GM23338 (cell line): ENCODE results near the gene PSMB2.

ENCODE experiments used
- EZH2 ChIP-seq: fragments of 200-600 bp; sonication (generic); IDR thresholded peaks from one replicate; pipeline ENCODE4 v1.8.0; 2017; ENCODE audit warnings: antibody characterized with exemption, mild to moderate bottlenecking, low read depth; ENCODE audit not compliant: unreplicated experiment
- EZH2phosphoT487 ChIP-seq: fragments of 200-600 bp; sonication (generic); IDR thresholded peaks from one replicate; pipeline ENCODE4 v1.8.1; 2018; ENCODE audit warnings: antibody characterized with exemption; ENCODE audit not compliant: unreplicated experiment
- JUNB ChIP-seq: IDR thresholded peaks from one replicate; pipeline ENCODE4 v1.6.1; 2016; ENCODE audit warnings: antibody characterized with exemption; ENCODE audit not compliant: unreplicated experiment
- NANOG ChIP-seq: IDR thresholded peaks from 2 replicates; pipeline ENCODE4 v1.6.1; 2016; ENCODE audit warnings: antibody characterized with exemption, borderline replicate concordance
- POLR2AphosphoS5 ChIP-seq: IDR thresholded peaks from 2 replicates; pipeline ENCODE4 v1.6.1; 2016; ENCODE audit warnings: antibody characterized with exemption, low read depth
- TF ChIP-seq, protein P1 (sequence below), 2 experiments: fragments of 200-600 bp in 1 of 2; sonication (generic) in 1 of 2; conservative IDR thresholded peaks; 2 replicates each; pipeline versions ENCODE4 v1.5.1 to v1.6.1; 2016 to 2017; ENCODE audit warnings: antibody characterized with exemption in 2 of 2, low read depth in 2 of 2, mild to moderate bottlenecking in 2 of 2, moderate library complexity in 1 of 2
- TF ChIP-seq, protein P2 (sequence below): IDR thresholded peaks from one replicate; pipeline ENCODE4 v1.6.1; 2018; ENCODE audit warnings: antibody characterized with exemption; ENCODE audit not compliant: unreplicated experiment
- TF ChIP-seq, protein P3 (sequence below): fragments of 250-450 bp; sonication (Bioruptor Pico); IDR thresholded peaks from 2 replicates; pipeline ENCODE4 v1.5.0; 2020; ENCODE audit warnings: mild to moderate bottlenecking, moderate library complexity

DNA sequence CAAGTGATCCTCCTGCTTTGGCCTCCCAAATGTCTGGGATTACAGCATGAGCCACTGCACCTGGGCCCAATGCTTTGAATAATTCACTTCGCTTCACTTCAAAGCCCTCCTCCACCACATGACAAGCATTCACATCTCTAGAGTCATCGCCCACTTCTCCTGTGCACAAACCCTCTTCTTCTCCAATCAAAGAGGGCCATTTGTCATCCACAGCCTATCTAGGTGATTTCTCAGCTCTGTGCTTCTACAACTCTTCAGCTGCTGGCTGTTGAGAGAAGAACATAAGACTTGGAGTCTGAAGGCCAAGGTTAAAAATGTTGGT, 20.1 kb upstream of the PSMB2 start:
- TF ChIP-seq, protein P1, sequence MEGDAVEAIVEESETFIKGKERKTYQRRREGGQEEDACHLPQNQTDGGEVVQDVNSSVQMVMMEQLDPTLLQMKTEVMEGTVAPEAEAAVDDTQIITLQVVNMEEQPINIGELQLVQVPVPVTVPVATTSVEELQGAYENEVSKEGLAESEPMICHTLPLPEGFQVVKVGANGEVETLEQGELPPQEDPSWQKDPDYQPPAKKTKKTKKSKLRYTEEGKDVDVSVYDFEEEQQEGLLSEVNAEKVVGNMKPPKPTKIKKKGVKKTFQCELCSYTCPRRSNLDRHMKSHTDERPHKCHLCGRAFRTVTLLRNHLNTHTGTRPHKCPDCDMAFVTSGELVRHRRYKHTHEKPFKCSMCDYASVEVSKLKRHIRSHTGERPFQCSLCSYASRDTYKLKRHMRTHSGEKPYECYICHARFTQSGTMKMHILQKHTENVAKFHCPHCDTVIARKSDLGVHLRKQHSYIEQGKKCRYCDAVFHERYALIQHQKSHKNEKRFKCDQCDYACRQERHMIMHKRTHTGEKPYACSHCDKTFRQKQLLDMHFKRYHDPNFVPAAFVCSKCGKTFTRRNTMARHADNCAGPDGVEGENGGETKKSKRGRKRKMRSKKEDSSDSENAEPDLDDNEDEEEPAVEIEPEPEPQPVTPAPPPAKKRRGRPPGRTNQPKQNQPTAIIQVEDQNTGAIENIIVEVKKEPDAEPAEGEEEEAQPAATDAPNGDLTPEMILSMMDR (conservative IDR thresholded peaks at IDR 0.05; ENCODE audit: low read depth in 2 of 2) = no peak
- TF ChIP-seq EZH2 (no peak), EZH2phosphoT487 (no peak), JUNB (no peak), POLR2AphosphoS5 (no peak), NANOG (no peak)
- TF ChIP-seq, protein P2, sequence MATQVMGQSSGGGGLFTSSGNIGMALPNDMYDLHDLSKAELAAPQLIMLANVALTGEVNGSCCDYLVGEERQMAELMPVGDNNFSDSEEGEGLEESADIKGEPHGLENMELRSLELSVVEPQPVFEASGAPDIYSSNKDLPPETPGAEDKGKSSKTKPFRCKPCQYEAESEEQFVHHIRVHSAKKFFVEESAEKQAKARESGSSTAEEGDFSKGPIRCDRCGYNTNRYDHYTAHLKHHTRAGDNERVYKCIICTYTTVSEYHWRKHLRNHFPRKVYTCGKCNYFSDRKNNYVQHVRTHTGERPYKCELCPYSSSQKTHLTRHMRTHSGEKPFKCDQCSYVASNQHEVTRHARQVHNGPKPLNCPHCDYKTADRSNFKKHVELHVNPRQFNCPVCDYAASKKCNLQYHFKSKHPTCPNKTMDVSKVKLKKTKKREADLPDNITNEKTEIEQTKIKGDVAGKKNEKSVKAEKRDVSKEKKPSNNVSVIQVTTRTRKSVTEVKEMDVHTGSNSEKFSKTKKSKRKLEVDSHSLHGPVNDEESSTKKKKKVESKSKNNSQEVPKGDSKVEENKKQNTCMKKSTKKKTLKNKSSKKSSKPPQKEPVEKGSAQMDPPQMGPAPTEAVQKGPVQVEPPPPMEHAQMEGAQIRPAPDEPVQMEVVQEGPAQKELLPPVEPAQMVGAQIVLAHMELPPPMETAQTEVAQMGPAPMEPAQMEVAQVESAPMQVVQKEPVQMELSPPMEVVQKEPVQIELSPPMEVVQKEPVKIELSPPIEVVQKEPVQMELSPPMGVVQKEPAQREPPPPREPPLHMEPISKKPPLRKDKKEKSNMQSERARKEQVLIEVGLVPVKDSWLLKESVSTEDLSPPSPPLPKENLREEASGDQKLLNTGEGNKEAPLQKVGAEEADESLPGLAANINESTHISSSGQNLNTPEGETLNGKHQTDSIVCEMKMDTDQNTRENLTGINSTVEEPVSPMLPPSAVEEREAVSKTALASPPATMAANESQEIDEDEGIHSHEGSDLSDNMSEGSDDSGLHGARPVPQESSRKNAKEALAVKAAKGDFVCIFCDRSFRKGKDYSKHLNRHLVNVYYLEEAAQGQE = no peak
- TF ChIP-seq, protein P3, sequence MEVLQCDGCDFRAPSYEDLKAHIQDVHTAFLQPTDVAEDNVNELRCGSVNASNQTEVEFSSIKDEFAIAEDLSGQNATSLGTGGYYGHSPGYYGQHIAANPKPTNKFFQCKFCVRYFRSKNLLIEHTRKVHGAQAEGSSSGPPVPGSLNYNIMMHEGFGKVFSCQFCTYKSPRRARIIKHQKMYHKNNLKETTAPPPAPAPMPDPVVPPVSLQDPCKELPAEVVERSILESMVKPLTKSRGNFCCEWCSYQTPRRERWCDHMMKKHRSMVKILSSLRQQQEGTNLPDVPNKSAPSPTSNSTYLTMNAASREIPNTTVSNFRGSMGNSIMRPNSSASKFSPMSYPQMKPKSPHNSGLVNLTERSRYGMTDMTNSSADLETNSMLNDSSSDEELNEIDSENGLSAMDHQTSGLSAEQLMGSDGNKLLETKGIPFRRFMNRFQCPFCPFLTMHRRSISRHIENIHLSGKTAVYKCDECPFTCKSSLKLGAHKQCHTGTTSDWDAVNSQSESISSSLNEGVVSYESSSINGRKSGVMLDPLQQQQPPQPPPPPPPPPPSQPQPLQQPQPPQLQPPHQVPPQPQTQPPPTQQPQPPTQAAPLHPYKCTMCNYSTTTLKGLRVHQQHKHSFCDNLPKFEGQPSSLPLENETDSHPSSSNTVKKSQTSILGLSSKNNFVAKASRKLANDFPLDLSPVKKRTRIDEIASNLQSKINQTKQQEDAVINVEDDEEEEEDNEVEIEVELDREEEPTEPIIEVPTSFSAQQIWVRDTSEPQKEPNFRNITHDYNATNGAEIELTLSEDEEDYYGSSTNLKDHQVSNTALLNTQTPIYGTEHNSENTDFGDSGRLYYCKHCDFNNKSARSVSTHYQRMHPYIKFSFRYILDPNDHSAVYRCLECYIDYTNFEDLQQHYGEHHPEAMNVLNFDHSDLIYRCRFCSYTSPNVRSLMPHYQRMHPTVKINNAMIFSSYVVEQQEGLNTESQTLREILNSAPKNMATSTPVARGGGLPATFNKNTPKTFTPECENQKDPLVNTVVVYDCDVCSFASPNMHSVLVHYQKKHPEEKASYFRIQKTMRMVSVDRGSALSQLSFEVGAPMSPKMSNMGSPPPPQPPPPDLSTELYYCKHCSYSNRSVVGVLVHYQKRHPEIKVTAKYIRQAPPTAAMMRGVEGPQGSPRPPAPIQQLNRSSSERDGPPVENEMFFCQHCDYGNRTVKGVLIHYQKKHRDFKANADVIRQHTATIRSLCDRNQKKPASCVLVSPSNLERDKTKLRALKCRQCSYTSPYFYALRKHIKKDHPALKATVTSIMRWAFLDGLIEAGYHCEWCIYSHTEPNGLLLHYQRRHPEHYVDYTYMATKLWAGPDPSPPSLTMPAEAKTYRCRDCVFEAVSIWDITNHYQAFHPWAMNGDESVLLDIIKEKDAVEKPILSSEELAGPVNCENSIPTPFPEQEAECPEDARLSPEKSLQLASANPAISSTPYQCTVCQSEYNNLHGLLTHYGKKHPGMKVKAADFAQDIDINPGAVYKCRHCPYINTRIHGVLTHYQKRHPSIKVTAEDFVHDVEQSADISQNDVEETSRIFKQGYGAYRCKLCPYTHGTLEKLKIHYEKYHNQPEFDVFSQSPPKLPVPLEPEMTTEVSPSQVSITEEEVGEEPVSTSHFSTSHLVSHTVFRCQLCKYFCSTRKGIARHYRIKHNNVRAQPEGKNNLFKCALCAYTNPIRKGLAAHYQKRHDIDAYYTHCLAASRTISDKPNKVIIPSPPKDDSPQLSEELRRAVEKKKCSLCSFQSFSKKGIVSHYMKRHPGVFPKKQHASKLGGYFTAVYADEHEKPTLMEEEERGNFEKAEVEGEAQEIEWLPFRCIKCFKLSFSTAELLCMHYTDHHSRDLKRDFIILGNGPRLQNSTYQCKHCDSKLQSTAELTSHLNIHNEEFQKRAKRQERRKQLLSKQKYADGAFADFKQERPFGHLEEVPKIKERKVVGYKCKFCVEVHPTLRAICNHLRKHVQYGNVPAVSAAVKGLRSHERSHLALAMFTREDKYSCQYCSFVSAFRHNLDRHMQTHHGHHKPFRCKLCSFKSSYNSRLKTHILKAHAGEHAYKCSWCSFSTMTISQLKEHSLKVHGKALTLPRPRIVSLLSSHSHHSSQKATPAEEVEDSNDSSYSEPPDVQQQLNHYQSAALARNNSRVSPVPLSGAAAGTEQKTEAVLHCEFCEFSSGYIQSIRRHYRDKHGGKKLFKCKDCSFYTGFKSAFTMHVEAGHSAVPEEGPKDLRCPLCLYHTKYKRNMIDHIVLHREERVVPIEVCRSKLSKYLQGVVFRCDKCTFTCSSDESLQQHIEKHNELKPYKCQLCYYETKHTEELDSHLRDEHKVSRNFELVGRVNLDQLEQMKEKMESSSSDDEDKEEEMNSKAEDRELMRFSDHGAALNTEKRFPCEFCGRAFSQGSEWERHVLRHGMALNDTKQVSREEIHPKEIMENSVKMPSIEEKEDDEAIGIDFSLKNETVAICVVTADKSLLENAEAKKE = no peak
